Osteoblast (primary cell): ENCODE measurements around the gene RDH8. TPM values are rescaled to one million over a fixed set of nuclear protein-coding genes. Genes with fewer than 3 reads are reported as not detected.

Experiments
- DNase-seq: peaks from one replicate; pipeline ENCODE4 v3.0.0; 2011; ENCODE audit warnings: low spot score, mixed read lengths; ENCODE audit not compliant: insufficient read length; ENCODE audit errors: missing footprints
- H2AFZ ChIP-seq: 2 replicates; pipeline ENCODE4 v1.6.0; 2011; ENCODE audit warnings: mild to moderate bottlenecking, low read length
- H3K27ac ChIP-seq: 2 replicates; pipeline ENCODE4 v1.5.1; 2011; ENCODE audit warnings: mild to moderate bottlenecking, low read depth, low read length, moderate library complexity
- H3K27me3 ChIP-seq: 2 replicates; pipeline ENCODE4 v1.6.0; 2012; ENCODE audit warnings: mild to moderate bottlenecking, control low read depth, inconsistent platforms, low read length, moderate library complexity; ENCODE audit not compliant: insufficient read depth
- H3K36me3 ChIP-seq: 2 replicates; pipeline ENCODE4 v1.5.1; 2011; ENCODE audit warnings: mild to moderate bottlenecking, low read length, control low read depth, moderate library complexity; ENCODE audit not compliant: insufficient read depth
- H3K4me1 ChIP-seq: 2 replicates; pipeline ENCODE4 v1.5.1; 2011; ENCODE audit warnings: mild to moderate bottlenecking, low read length, control low read depth, moderate library complexity; ENCODE audit not compliant: insufficient read depth
- H3K4me2 ChIP-seq: 2 replicates; pipeline ENCODE4 v1.6.0; 2011; ENCODE audit warnings: mild to moderate bottlenecking, low read length; ENCODE audit not compliant: insufficient read depth
- H3K4me3 ChIP-seq: fragments of 200-600 bp; sonication (generic); 3 replicates; pipeline ENCODE4 v1.5.1; 2012; ENCODE audit warnings: mild to moderate bottlenecking, low read length, inconsistent platforms; ENCODE audit not compliant: insufficient read depth
- H3K79me2 ChIP-seq: 2 replicates; pipeline ENCODE4 v1.6.0; 2012; ENCODE audit warnings: mild to moderate bottlenecking, low read length, control low read depth, inconsistent platforms; ENCODE audit not compliant: insufficient read depth
- H3K9me3 ChIP-seq: 2 replicates; pipeline ENCODE4 v1.5.1; 2011; ENCODE audit warnings: low read depth, low read length, control low read depth
- H4K20me1 ChIP-seq: 2 replicates; pipeline ENCODE4 v1.6.0; 2012; ENCODE audit warnings: mild to moderate bottlenecking, low read length, control low read depth; ENCODE audit not compliant: insufficient read depth
- total RNA-seq: library from RNA; depleted of rRNA; stranded (reverse); fragments of >200 nt; gene quantifications from 2 replicates; pipeline ENCODE4 v1.2.3, GENCODE V29; 2012
- TF ChIP-seq, protein P1 (sequence below): IDR thresholded peaks from 2 replicates; pipeline ENCODE4 v1.5.1; 2011; ENCODE audit warnings: mild to moderate bottlenecking, low read depth, low read length, moderate library complexity; ENCODE audit errors: extremely low read depth

RDH8 gene
- total RNA-seq, 1 donor = not detected

- H3K27ac ChIP-seq = no peak overlapping the region
- no peak overlapping the region for H3K4me3 ChIP-seq
- H4K20me1 ChIP-seq = no peaks in the 10 kb centered on the region
- H3K9me3 ChIP-seq = no peaks in the 10 kb centered on the region
- H3K79me2 ChIP-seq = no peaks in the 10 kb centered on the region
- H3K4me2 ChIP-seq = no peak overlapping the region
- no peaks in the 10 kb centered on the region for H3K27me3 ChIP-seq
- DNase-seq = peak; percentile 87
- peak overlapping the region; percentile 6 for H2AFZ ChIP-seq
- peaks cover 10% of the 10 kb centered on the region for H3K4me1 ChIP-seq
- TF ChIP-seq, protein P1, sequence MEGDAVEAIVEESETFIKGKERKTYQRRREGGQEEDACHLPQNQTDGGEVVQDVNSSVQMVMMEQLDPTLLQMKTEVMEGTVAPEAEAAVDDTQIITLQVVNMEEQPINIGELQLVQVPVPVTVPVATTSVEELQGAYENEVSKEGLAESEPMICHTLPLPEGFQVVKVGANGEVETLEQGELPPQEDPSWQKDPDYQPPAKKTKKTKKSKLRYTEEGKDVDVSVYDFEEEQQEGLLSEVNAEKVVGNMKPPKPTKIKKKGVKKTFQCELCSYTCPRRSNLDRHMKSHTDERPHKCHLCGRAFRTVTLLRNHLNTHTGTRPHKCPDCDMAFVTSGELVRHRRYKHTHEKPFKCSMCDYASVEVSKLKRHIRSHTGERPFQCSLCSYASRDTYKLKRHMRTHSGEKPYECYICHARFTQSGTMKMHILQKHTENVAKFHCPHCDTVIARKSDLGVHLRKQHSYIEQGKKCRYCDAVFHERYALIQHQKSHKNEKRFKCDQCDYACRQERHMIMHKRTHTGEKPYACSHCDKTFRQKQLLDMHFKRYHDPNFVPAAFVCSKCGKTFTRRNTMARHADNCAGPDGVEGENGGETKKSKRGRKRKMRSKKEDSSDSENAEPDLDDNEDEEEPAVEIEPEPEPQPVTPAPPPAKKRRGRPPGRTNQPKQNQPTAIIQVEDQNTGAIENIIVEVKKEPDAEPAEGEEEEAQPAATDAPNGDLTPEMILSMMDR = no peak
- H3K36me3 ChIP-seq = no peaks in the 10 kb centered on the region
Measured at GRCh38 chr19:9996541-9996940, 16.7 kb upstream of the RDH8 start.

- H3K27me3 ChIP-seq = no peaks in the 10 kb centered on the region
- DNase-seq = peak; percentile 94
- peak overlapping the region; percentile 45 for H3K27ac ChIP-seq
- H3K4me1 ChIP-seq = peaks cover 10% of the 10 kb centered on the region
- no peaks in the 10 kb centered on the region for H4K20me1 ChIP-seq
- no peaks in the 10 kb centered on the region for H3K36me3 ChIP-seq
- no peak overlapping the region for H2AFZ ChIP-seq
- TF ChIP-seq, protein P1 = peak; percentile 96
- no peak overlapping the region for H3K4me2 ChIP-seq
- no peak overlapping the region for H3K4me3 ChIP-seq
- no peaks in the 10 kb centered on the region for H3K79me2 ChIP-seq
- no peaks in the 10 kb centered on the region for H3K9me3 ChIP-seq
Measured at GRCh38 chr19:10000171-10000826, 13.0 kb upstream of the RDH8 start.

DNA sequence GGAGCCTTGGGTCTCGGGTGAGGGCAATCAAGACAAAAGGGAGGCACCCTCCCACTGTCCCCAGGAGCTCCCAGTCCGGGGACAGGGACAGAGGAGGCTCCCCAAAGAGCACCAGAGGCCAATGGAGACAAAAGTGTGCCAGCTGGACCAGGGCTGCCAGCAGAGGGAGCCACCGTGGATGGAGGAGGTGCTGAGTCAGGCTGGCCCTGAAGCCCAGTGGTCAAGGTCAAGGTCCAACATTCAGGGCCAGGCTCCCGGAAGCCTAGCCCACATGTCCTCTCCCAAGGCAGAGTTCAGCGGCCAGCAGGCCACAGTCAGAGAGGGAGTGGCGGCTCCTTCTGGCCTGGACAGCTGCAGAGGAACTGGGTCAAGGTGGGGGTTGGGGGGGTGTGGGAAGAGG, 11.4 kb upstream of the RDH8 start:
- no peak overlapping the region for H2AFZ ChIP-seq

DNA sequence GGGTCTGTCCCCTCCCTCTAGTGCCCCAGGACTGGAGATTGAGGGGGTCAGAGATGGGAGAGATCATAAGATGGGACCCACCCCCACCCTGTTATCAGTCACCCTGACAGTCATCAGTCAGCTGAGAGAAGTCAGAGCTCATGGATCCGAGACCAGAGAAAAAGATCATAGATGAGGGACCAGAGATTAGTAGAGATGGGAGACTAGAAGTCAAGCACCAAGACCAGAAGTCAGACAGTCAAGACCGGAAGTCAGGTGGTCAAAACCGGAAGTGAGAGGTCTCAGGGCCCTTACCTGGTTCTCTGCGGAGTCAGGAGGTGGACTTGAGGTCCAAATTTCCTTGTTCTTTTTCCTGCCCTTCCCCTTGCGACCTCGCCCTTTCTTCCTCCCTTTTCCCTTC, 10.0 kb upstream of the RDH8 start:
- Histone ChIP-seq H3K4me2 (no peak overlapping the region), H3K79me2 (no peaks in the 10 kb centered on the region), H2AFZ (no peak overlapping the region), H4K20me1 (no peaks in the 10 kb centered on the region), H3K27ac (no peak overlapping the region), H3K9me3 (no peaks in the 10 kb centered on the region), H3K4me1 (peaks cover 16% of the 10 kb centered on the region), H3K36me3 (no peaks in the 10 kb centered on the region), H3K4me3 (no peak overlapping the region), H3K27me3 (no peaks in the 10 kb centered on the region)
- TF ChIP-seq, protein P1 = no peak
- DNase-seq = peak; percentile 77

More for the DNA sequence above, 11.4 kb upstream of the RDH8 start:
- H3K36me3 ChIP-seq = no peaks in the 10 kb centered on the region
- H3K4me3 ChIP-seq = no peak overlapping the region
- no peaks in the 10 kb centered on the region for H3K79me2 ChIP-seq
- TF ChIP-seq, protein P1 = peak; percentile 62
- peak; percentile 80 for DNase-seq
- H3K4me1 ChIP-seq = peaks cover 4% of the 10 kb centered on the region
- H3K27ac ChIP-seq = peak overlapping the region; percentile 12
- no peaks in the 10 kb centered on the region for H4K20me1 ChIP-seq
- no peak overlapping the region for H3K4me2 ChIP-seq
- H3K27me3 ChIP-seq = no peaks in the 10 kb centered on the region
- no peaks in the 10 kb centered on the region for H3K9me3 ChIP-seq
